ENCODE data around the gene ZBTB16.

GRCh38 chr11:114193730-114194679 lies 134.5 kb downstream of the ZBTB16 start:
- TF ChIP-seq CTCF (IDR thresholded peaks at IDR 0.05) (no peak), POLR2A (IDR thresholded peaks at IDR 0.05) (no peak)

Data from esophagus squamous epithelium (tissue), 4 donors.